ENCODE measurements around the gene NOXA1. TPM values are rescaled to one million over a fixed set of nuclear protein-coding genes. Genes with fewer than 3 reads are reported as not detected.
A peak's percentile ranks its signal among the peaks of the same experiment; 100 is the strongest.

Gene NOXA1
- total and polyA plus RNA-seq, 2 of the 8 experiments (the other 6 are each of a cell fraction or from before 2014, with no cell fraction given), result 0.34 to 0.91 TPM

GRCh38 chr9:137446851-137447471 is 23.8 kb downstream of the NOXA1 start:
- no peaks in the 10 kb centered on the region for H3K9me3 ChIP-seq (ENCODE audit: insufficient read depth in 2 of 2, low read depth in 1 of 2, low read length in 1 of 2)
- H3K23me2 ChIP-seq (ENCODE audit: low read depth, low read length), result no peaks in the 10 kb centered on the region; the same call in 1 of the 2 replicates
- H3K36me3 ChIP-seq (ENCODE audit: control insufficient read depth in 2 of 4, insufficient read depth in 4 of 4, low read length in 3 of 4), result peaks cover 0 to 9% (median 3%) of the 10 kb centered on the region in 4 experiments; a peak in 3 of 8 replicates
- TF ChIP-seq SIN3A (conservative IDR thresholded peaks at IDR 0.05 in 1 of 2, IDR thresholded peaks at IDR 0.05 in 1 of 2; ENCODE audit: low read depth in 1 of 2, low read length in 2 of 2) (no peak), ZNF274 (IDR thresholded peaks at IDR 0.05; ENCODE audit: borderline replicate concordance, extremely low read depth, low read length) (no peak), GABPA (IDR thresholded peaks at IDR 0.05; ENCODE audit: borderline replicate concordance, insufficient read depth, low read length) (no peak), PHF8 (conservative IDR thresholded peaks at IDR 0.05; ENCODE audit: low read depth, low read length) (no peak), USF2 (IDR thresholded peaks at IDR 0.05; ENCODE audit: low read length) (no peak), CREB1 (IDR thresholded peaks at IDR 0.05) (no peak), TAF1 (IDR thresholded peaks at IDR 0.05; ENCODE audit: low read depth, low read length) (no peak), SP4 (IDR thresholded peaks at IDR 0.05; ENCODE audit: low read length) (no peak), RBBP5 (IDR thresholded peaks at IDR 0.05; ENCODE audit: borderline replicate concordance, low read depth, low read length) (no peak), E2F6 (IDR thresholded peaks at IDR 0.05) (no peak)
- no peak overlapping the region for H3K4ac ChIP-seq (replicated peaks; ENCODE audit: insufficient read length, low read depth, low read length)
- no peak overlapping the region for H4K91ac ChIP-seq (replicated peaks; ENCODE audit: insufficient read length, low read length)
- H3K4me1 ChIP-seq (replicated peaks in 1 of 4; ENCODE audit: control insufficient read depth in 3 of 4, insufficient read depth in 4 of 4, low read length in 3 of 4), result peaks cover 0 to 2% (median under 1%) of the 10 kb centered on the region in 4 experiments; a peak in 3 of 7 replicates
- no peak overlapping the region for H2BK120ac ChIP-seq (replicated peaks; ENCODE audit: low read depth, low read length)
- POLR2A ChIA-PET (ENCODE audit: partially characterized antibody), result interaction anchor here (0.5 to 1.3 kb wide), 2 partner anchors 24 to 185 kb away, joined by 3 to 4 read pairs; partner anchors contain the start of genes EXD3 and NOXA1
- H2AFZ ChIP-seq (ENCODE audit: low read length), result no peak overlapping the region
- H3K4me3 ChIP-seq (ENCODE audit: extremely low read depth in 1 of 4, insufficient read depth in 2 of 4, low read depth in 3 of 4, low read length in 4 of 4), result no peak overlapping the region
- no peak overlapping the region for H3K4me2 ChIP-seq (ENCODE audit: insufficient read depth in 1 of 2, low read depth in 2 of 2, low read length in 2 of 2)
- H3K79me2 ChIP-seq (ENCODE audit: control insufficient read depth in 1 of 2, insufficient read depth in 2 of 2, low read length in 2 of 2), result no peaks in the 10 kb centered on the region
- H4K20me1 ChIP-seq (replicated peaks in 1 of 2; ENCODE audit: control insufficient read depth in 1 of 2, insufficient read depth in 2 of 2, low read length in 2 of 2), result peaks cover 0 to 3% of the 10 kb centered on the region in 2 experiments
- no peak overlapping the region for H3K27ac ChIP-seq (ENCODE audit: low read depth, low read length)
- no peak overlapping the region for H2BK12ac ChIP-seq (ENCODE audit: low read depth, low read length)
- no peak overlapping the region for H3K14ac ChIP-seq (ENCODE audit: insufficient read length)
- DNase-seq (ENCODE audit: low read depth in 1 of 2, low spot score in 2 of 2), result no peak
- H4K5ac ChIP-seq (ENCODE audit: insufficient read length, low read depth, low read length), result no peak overlapping the region
- H4K8ac ChIP-seq (ENCODE audit: extremely low read depth, insufficient read depth, low read length), result peak overlapping the region; percentile 79; the same call in 1 of the 2 replicates
- H3K18ac ChIP-seq (ENCODE audit: extremely low read depth, low read length), result no peak overlapping the region
- WGBS, 2 experiments (ENCODE audit: extremely low coverage in 1 of 2, insufficient coverage in 1 of 2, insufficient read length in 1 of 2, insufficient replicate concordance in 2 of 2, low coverage in 1 of 2, low lambda C conversion rate in 2 of 2, missing lambda C conversion rate in 1 of 2), result 97% methylated on average over 21 of the region's 21 CpGs; no CpG with 5 or more reads in 1 of the 2 experiments
- H2AK5ac ChIP-seq (ENCODE audit: low read depth, low read length), result no peak overlapping the region
- H3K23ac ChIP-seq (ENCODE audit: insufficient read length), result no peak overlapping the region
- no peak overlapping the region for H3K9ac ChIP-seq (replicated peaks in 1 of 4; ENCODE audit: extremely low read depth in 1 of 4, low read depth in 3 of 4, low read length in 3 of 4)
- H3K56ac ChIP-seq (replicated peaks; ENCODE audit: insufficient read length, low read depth, low read length), result no peak overlapping the region
- H3K27me3 ChIP-seq (replicated peaks in 1 of 4; ENCODE audit: control insufficient read depth in 3 of 4, extremely low read depth in 1 of 4, insufficient read depth in 3 of 4, low read length in 3 of 4), result no peaks in the 10 kb centered on the region
- no peak overlapping the region for H2BK20ac ChIP-seq (ENCODE audit: low read length)
- CTCF ChIA-PET (ENCODE audit: partially characterized antibody), result interaction anchor here (0.6 to 4.1 kb wide), 4 partner anchors 12 to 418 kb away, joined by 3 to 19 read pairs (median 3); partner anchors contain the start of gene NSMF
- no peaks in the 10 kb centered on the region for H3K79me1 ChIP-seq (ENCODE audit: low read depth, low read length)
- H2BK5ac ChIP-seq (ENCODE audit: low read depth, low read length), result no peak overlapping the region
- no peak overlapping the region for H2BK15ac ChIP-seq (ENCODE audit: low read length)
- FAIRE-seq, result no peak
